ENCODE data around the gene ATIC.

GRCh38 chr2:215347878-215348277, 36.0 kb downstream of the ATIC start:
- no peak for TF ChIP-seq POLR2A (IDR thresholded peaks at IDR 0.05)
- no peak for TF ChIP-seq CTCF (IDR thresholded peaks at IDR 0.05)

Data from breast epithelium (tissue), 3 donors.